ENCODE results near the gene MYH9.

Gene MYH9

GRCh38 chr22:36333644-36334043, 54.1 kb downstream of the MYH9 start:
- no peak for DNase-seq (ENCODE audit: extremely low read depth in 1 of 2, low read depth in 1 of 2)

- no peak for DNase-seq (ENCODE audit: extremely low read depth in 1 of 2, low read depth in 1 of 2)
Observed at GRCh38 chr22:36332623-36333332, 55.0 kb downstream of the MYH9 start.

GRCh38 chr22:36331912-36332622, 55.7 kb downstream of the MYH9 start:
- no peak for DNase-seq (ENCODE audit: extremely low read depth in 1 of 2, low read depth in 1 of 2)

- DNase-seq (ENCODE audit: extremely low read depth in 1 of 2, low read depth in 1 of 2), result peak; percentile 62 to 63
Observed at GRCh38 chr22:36331306-36331911, 56.4 kb downstream of the MYH9 start.

- no peak for DNase-seq (ENCODE audit: extremely low read depth in 1 of 2, low read depth in 1 of 2)
Observed at GRCh38 chr22:36330655-36331305, 57.0 kb downstream of the MYH9 start.

- DNase-seq (ENCODE audit: extremely low read depth in 1 of 2, low read depth in 1 of 2), result no peak
Observed at GRCh38 chr22:36330127-36330526, 57.6 kb downstream of the MYH9 start.

GRCh38 chr22:36329254-36330078, 58.3 kb downstream of the MYH9 start:
- peak; percentile 79 to 87 for DNase-seq (ENCODE audit: extremely low read depth in 1 of 2, low read depth in 1 of 2)

- peak in 1 of 2 donors; percentile 40 for DNase-seq (ENCODE audit: extremely low read depth in 1 of 2, low read depth in 1 of 2)
Observed at GRCh38 chr22:36328635-36329253, 59.0 kb downstream of the MYH9 start.

- DNase-seq (ENCODE audit: extremely low read depth in 1 of 2, low read depth in 1 of 2), result no peak
Observed at GRCh38 chr22:36327922-36328551, 59.7 kb downstream of the MYH9 start.

GRCh38 chr22:36326178-36327161, 61.3 kb downstream of the MYH9 start:
- DNase-seq (ENCODE audit: extremely low read depth in 1 of 2, low read depth in 1 of 2), result no peak

GRCh38 chr22:36325154-36326031, 62.4 kb downstream of the MYH9 start:
- no peak for DNase-seq (ENCODE audit: extremely low read depth in 1 of 2, low read depth in 1 of 2)

GRCh38 chr22:36324414-36324813, 63.4 kb downstream of the MYH9 start:
- no peak for DNase-seq (ENCODE audit: extremely low read depth in 1 of 2, low read depth in 1 of 2)

- DNase-seq (ENCODE audit: extremely low read depth in 1 of 2, low read depth in 1 of 2), result no peak
Observed at GRCh38 chr22:36323855-36324331, 63.9 kb downstream of the MYH9 start.

- no peak for DNase-seq (ENCODE audit: extremely low read depth in 1 of 2, low read depth in 1 of 2)
Observed at GRCh38 chr22:36323182-36323854, 64.4 kb downstream of the MYH9 start.

- no peak for DNase-seq (ENCODE audit: extremely low read depth in 1 of 2, low read depth in 1 of 2)
Observed at GRCh38 chr22:36322602-36322915, 65.2 kb downstream of the MYH9 start.

- DNase-seq (ENCODE audit: extremely low read depth in 1 of 2, low read depth in 1 of 2), result no peak
Observed at GRCh38 chr22:36321797-36322601, 65.8 kb downstream of the MYH9 start.
